ENCODE data around the gene DZANK1. TPM values are rescaled to one million over a fixed set of nuclear protein-coding genes. Genes with fewer than 3 reads are reported as not detected.

DZANK1 gene
- total RNA-seq (2014; rRNA removed; shearing (Covaris generic)) (1.2 and 3.4 TPM in 2 replicates), polyA plus RNA-seq (2016; fragmentation: Nextera tagmentation; extraction: Ambion mirVana) (1.6 TPM in 2 replicates)

DNA sequence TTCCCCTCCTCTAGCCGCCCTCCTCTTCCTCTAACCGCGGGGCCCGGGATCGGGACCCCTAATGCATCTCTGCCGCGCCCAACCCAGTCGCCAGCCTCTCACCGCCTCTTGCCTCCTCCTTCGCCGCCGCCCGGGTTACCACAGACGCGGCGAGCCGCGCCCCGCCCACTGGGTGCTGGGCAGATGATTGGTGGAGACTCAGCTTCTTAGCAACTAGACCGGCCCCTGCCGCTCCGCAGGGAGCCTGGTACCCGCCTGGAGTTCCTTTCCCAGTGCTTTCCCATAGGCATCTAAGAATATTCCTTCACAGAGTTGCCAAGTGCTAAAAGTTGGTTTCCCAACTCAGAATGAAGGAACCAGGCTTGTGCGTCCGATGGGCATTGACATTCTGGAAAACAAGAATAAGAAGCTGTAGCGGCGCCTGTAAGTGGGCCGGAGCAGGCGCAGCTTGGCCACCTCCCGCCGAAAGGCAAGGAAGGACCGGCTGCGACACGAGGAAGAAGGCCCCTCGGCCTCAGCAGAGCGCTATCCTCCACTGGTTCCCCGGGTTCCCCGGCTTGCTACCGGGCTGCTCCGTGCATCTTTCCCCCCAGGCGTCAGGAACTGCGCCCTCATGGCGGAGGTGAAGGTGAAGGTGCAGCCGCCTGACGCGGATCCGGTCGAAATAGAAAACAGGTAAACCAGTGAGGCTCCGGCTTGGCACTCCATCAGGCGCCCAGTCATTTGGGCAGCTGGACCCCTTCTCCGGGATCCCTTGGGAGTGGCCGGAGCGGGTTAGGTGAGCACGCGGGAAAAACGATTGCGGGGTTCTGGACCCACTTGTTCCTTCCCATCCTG lies at the start of gene DZANK1, which contains the start of gene POLR3F:
Gene DZANK1 (minus strand): TSS at position 137 of the 837 bp plus-strand sequence. CDS start 1,672 bp downstream, outside the sequence.
Gene POLR3F (plus strand): TSS at position 497 of the 837 bp plus-strand sequence. CDS start 117 bp downstream, at position 614.
- peak within 1 kb of the TSS; percentile 98 for H3K4me2 ChIP-seq (ENCODE audit: unreplicated experiment)
- in situ Hi-C loops (cut with MboI) = no loop called here

DNA sequence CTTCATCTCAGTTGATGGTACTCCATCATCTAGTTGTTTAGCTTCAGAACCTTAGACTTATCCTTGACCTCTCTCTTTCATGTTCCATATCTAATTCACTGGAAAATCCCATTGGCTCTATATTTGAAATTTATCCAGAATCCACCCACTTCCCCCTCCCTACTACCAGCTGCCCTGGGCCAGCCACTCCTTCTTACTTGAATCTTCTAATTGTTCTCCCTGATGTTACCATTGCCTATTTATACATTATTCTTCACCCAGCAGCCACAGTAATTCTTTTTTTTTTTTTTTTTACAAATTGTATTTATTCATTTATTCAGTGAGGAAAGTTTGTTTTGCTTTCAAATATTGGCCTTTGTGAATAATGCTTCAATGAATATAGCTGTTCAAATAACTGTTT lies 49.1 kb upstream of the DZANK1 start:
- DNase-seq = no peak
- in situ Hi-C loops (cut with MboI) = no loop called here
- no peak overlapping the region for H3K4me2 ChIP-seq (ENCODE audit: unreplicated experiment)
- no peaks in the 10 kb centered on the region for H3K9me2 ChIP-seq (ENCODE audit: insufficient read depth)
- no peak overlapping the region for H3K4me3 ChIP-seq
- no peaks in the 10 kb centered on the region for H3K27me3 ChIP-seq (replicated peaks; ENCODE audit: insufficient read depth)
- peaks cover 48% of the 10 kb centered on the region for H3K79me2 ChIP-seq (ENCODE audit: insufficient read depth)
- no peaks in the 10 kb centered on the region for H3K9me3 ChIP-seq (ENCODE audit: low read depth)
- no peak overlapping the region for H3K9ac ChIP-seq
- peaks cover 34% of the 10 kb centered on the region for H3K36me3 ChIP-seq (ENCODE audit: low read depth)
- H4K20me1 ChIP-seq (ENCODE audit: insufficient read depth) = no peaks in the 10 kb centered on the region
- TF ChIP-seq EZH2 (IDR thresholded peaks at IDR 0.05; ENCODE audit: insufficient read depth, poor library complexity, severe bottlenecking) (no peak), EZH2phosphoT487 (IDR thresholded peaks at IDR 0.05; ENCODE audit: insufficient read depth, low read depth) (no peak)
- H3K4me1 ChIP-seq (ENCODE audit: insufficient read depth) = no peaks in the 10 kb centered on the region
- H2AFZ ChIP-seq = no peak overlapping the region
- H3K27ac ChIP-seq = no peak overlapping the region
- no peaks in the 10 kb centered on the region for H3F3A ChIP-seq (ENCODE audit: insufficient read depth)

More for the DNA sequence above, at the start of gene DZANK1, which contains the start of gene POLR3F:
- Histone ChIP-seq H3K27me3 (replicated peaks; ENCODE audit: insufficient read depth) (no peaks in the 10 kb centered on the region), H3K9me3 (ENCODE audit: low read depth) (no peaks in the 10 kb centered on the region), H4K20me1 (ENCODE audit: insufficient read depth) (no peaks in the 10 kb centered on the region), H3K9ac (peak within 1 kb of the TSS; percentile 96), H2AFZ (peak within 1 kb of the TSS; percentile 96), H3K79me2 (ENCODE audit: insufficient read depth) (peaks cover 49% of the 10 kb centered on the region), H3K27ac (peak within 1 kb of the TSS; percentile 94), H3K4me1 (ENCODE audit: insufficient read depth) (peaks cover 11% of the 10 kb centered on the region), H3K36me3 (ENCODE audit: low read depth) (no peaks in the 10 kb centered on the region), H3K9me2 (ENCODE audit: insufficient read depth) (no peaks in the 10 kb centered on the region), H3K4me3 (peak within 1 kb of the TSS; percentile 99), H3F3A (ENCODE audit: insufficient read depth) (no peaks in the 10 kb centered on the region)
- TF ChIP-seq EZH2phosphoT487 (IDR thresholded peaks at IDR 0.05; ENCODE audit: insufficient read depth, low read depth) (no peak), EZH2 (IDR thresholded peaks at IDR 0.05; ENCODE audit: insufficient read depth, poor library complexity, severe bottlenecking) (no peak)
- WGBS, 2 experiments (ENCODE audit: low coverage in 1 of 2, low lambda C conversion rate in 2 of 2, missing lambda C conversion rate in 2 of 2) = 1 to 2% methylated on average over 57 of the region's 57 CpGs
- DNase-seq = peak; percentile 99

DNA sequence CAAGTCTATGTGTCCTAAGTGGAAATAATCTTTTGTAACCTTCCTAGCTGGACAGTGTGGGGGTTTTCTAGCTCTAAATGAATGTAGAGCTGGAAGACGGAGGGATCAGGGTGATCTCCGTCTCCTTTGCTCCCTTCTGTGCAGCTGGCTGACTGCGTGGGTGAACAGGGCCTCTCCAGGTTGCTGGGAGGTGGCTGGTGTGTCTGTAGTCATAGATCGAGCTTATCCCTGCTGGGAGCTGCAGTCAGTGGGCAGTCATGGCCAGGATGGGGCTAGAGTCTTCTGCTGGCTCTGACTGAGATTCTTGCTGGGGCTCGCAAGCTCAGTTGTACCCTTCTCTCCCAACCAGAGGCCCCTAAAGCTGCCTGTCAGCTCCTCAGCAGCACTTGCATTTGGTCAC lies 47.3 kb upstream of the DZANK1 start:
- TF ChIP-seq EZH2phosphoT487 (IDR thresholded peaks at IDR 0.05; ENCODE audit: insufficient read depth, low read depth) = no peak
- TF ChIP-seq EZH2 (IDR thresholded peaks at IDR 0.05; ENCODE audit: insufficient read depth, poor library complexity, severe bottlenecking) = no peak
- Histone ChIP-seq H3K4me3 (no peak overlapping the region), H3F3A (ENCODE audit: insufficient read depth) (no peaks in the 10 kb centered on the region), H3K9me3 (ENCODE audit: low read depth) (no peaks in the 10 kb centered on the region), H4K20me1 (ENCODE audit: insufficient read depth) (no peaks in the 10 kb centered on the region), H3K79me2 (ENCODE audit: insufficient read depth) (peaks cover 66% of the 10 kb centered on the region), H3K4me2 (ENCODE audit: unreplicated experiment) (no peak overlapping the region), H3K9me2 (ENCODE audit: insufficient read depth) (no peaks in the 10 kb centered on the region), H3K4me1 (ENCODE audit: insufficient read depth) (no peaks in the 10 kb centered on the region), H3K27ac (no peak overlapping the region), H3K27me3 (replicated peaks; ENCODE audit: insufficient read depth) (no peaks in the 10 kb centered on the region), H2AFZ (no peak overlapping the region), H3K9ac (no peak overlapping the region), H3K36me3 (ENCODE audit: low read depth) (peaks cover 41% of the 10 kb centered on the region)
- WGBS, 2 experiments (ENCODE audit: low coverage in 1 of 2, low lambda C conversion rate in 2 of 2, missing lambda C conversion rate in 2 of 2) = 92 to 93% methylated on average over 5 of the region's 5 CpGs
- in situ Hi-C loops (cut with MboI) = no loop called here
- no peak for DNase-seq

- Histone ChIP-seq H3K9me2 (ENCODE audit: insufficient read depth) (no peaks in the 10 kb centered on the region), H3K27ac (no peak overlapping the region), H3K9ac (no peak overlapping the region), H4K20me1 (ENCODE audit: insufficient read depth) (no peaks in the 10 kb centered on the region), H3K79me2 (ENCODE audit: insufficient read depth) (peaks cover 69% of the 10 kb centered on the region), H3K4me3 (no peak overlapping the region), H3K4me1 (ENCODE audit: insufficient read depth) (no peaks in the 10 kb centered on the region; the same call in 1 of the 2 replicates), H2AFZ (no peak overlapping the region), H3K27me3 (replicated peaks; ENCODE audit: insufficient read depth) (no peaks in the 10 kb centered on the region), H3K4me2 (ENCODE audit: unreplicated experiment) (no peak overlapping the region), H3F3A (ENCODE audit: insufficient read depth) (no peaks in the 10 kb centered on the region), H3K9me3 (ENCODE audit: low read depth) (no peaks in the 10 kb centered on the region), H3K36me3 (ENCODE audit: low read depth) (peaks cover 41% of the 10 kb centered on the region)
- WGBS, 2 experiments (ENCODE audit: low coverage in 1 of 2, low lambda C conversion rate in 2 of 2, missing lambda C conversion rate in 2 of 2) = 93 to 95% methylated on average over 7 of the region's 7 CpGs
- in situ Hi-C loops (cut with MboI) = no loop called here
- no peak for TF ChIP-seq EZH2 (IDR thresholded peaks at IDR 0.05; ENCODE audit: insufficient read depth, poor library complexity, severe bottlenecking)
- no peak for TF ChIP-seq EZH2phosphoT487 (IDR thresholded peaks at IDR 0.05; ENCODE audit: insufficient read depth, low read depth)
- no peak for DNase-seq
Observed at GRCh38 chr20:18513208-18513607, 46.4 kb upstream of the DZANK1 start.
